Testis (tissue), 2 donors: ENCODE data around the gene FRYL.

Experiments used
- CTCF ChIP-seq, 3 experiments: fragments of 450-650 bp in 2 of 3; fragments of 200-600 bp in 1 of 3; sonication (generic) in 1 of 3; IDR thresholded peaks; one replicate each; pipeline ENCODE4 v1.5.1; 2016 to 2019; ENCODE audit warnings: antibody characterized with exemption in 3 of 3, mild to moderate bottlenecking in 2 of 3, moderate library complexity in 1 of 3
- POLR2A ChIP-seq: fragments of 450-650 bp; IDR thresholded peaks from one replicate; pipeline ENCODE4 v1.6.1; 2017; ENCODE audit warnings: antibody characterized with exemption, mild to moderate bottlenecking, moderate library complexity

GRCh38 chr4:48813964-48814363 is 33.9 kb upstream of the FRYL start:
- no peak for TF ChIP-seq CTCF (IDR thresholded peaks at IDR 0.05)
- no peak for TF ChIP-seq POLR2A
